ENCODE results near the gene CBX7. TPM values are rescaled to one million over a fixed set of nuclear protein-coding genes. Genes with fewer than 3 reads are reported as not detected.

Gene CBX7
- total RNA-seq, 1 donor from 2014 or later = 0.71 TPM

DNA sequence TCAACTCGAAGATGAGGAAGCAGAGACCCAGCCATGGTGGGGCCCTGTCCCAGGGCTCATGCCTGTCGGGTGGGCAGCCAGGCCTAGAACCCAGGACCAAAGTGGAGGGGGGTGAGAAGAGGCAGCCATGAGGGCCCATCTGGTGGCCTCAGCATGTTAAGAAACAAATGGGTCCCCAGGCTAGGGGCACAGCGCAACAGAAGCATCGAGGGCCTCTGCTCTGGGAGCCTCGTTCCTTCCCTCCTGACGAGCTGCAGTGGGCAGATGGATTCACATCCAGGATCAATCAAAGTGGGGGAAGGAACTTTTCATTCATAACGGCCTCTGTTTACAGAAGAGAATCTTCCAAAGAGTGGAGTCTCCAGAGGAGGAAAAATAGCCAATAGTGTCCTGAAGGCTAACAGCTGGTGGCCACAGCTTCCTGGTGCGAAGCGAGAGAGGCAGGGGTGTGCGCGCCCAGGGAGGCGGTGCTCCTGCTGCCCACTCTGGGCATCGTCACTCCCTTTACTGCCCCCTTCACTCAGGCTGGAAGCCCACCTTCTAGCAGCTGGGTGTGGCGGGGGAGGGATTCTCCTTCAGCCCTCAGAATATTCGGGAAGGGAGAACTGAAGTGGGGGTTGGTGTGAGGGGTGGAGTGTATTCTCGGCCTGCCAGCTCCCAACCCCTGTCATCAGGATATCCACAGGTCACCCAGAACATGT, 4.3 kb downstream of the CBX7 start:
- H3K9ac ChIP-seq = no peak overlapping the region
- H3K9me3 ChIP-seq (ENCODE audit: low read depth) = no peaks in the 10 kb centered on the region
- H3K27ac Mint-ChIP-seq = no peak overlapping the region
- H3K27ac ChIP-seq = no peak overlapping the region
- peaks cover 15% of the 10 kb centered on the region for H3K27me3 Mint-ChIP-seq (ENCODE audit: insufficient read depth, low read depth)
- H3F3A ChIP-seq (ENCODE audit: low read depth) = peaks cover 53% of the 10 kb centered on the region
- H3K9me3 Mint-ChIP-seq = no peaks in the 10 kb centered on the region
- no peak overlapping the region for H3K4me3 Mint-ChIP-seq
- H3K4me3 ChIP-seq = no peak overlapping the region
- peaks cover 35% of the 10 kb centered on the region for H3K27me3 ChIP-seq
- DNase-seq (ENCODE audit: low spot score) = no peak
- no peaks in the 10 kb centered on the region for H3K36me3 Mint-ChIP-seq
- no peak overlapping the region for H2AFZ ChIP-seq (replicated peaks)
- peaks cover 28% of the 10 kb centered on the region for H3K4me1 Mint-ChIP-seq
- no peaks in the 10 kb centered on the region for H3K79me2 ChIP-seq (ENCODE audit: low read depth)
- no peak overlapping the region for H3K4me2 ChIP-seq
- peaks cover 3% of the 10 kb centered on the region for H4K20me1 ChIP-seq (ENCODE audit: low read depth)
- TF ChIP-seq EZH2phosphoT487 (IDR thresholded peaks at IDR 0.05) = no peak
- TF ChIP-seq EZH2 (IDR thresholded peaks at IDR 0.05) = no peak
- TF ChIP-seq CTCF (IDR thresholded peaks at IDR 0.05) = no peak
- peaks cover 10% of the 10 kb centered on the region for H3K4me1 ChIP-seq
- no peaks in the 10 kb centered on the region for H3K36me3 ChIP-seq

GRCh38 chr22:39147335-39148025, 5.0 kb downstream of the CBX7 start:
- Histone ChIP-seq H3K9ac (no peak overlapping the region), H3K9me3 (ENCODE audit: low read depth) (no peaks in the 10 kb centered on the region), H3K36me3 (no peaks in the 10 kb centered on the region), H2AFZ (replicated peaks) (no peak overlapping the region), H4K20me1 (ENCODE audit: low read depth) (peaks cover 3% of the 10 kb centered on the region), H3K27ac (no peak overlapping the region), H3K4me2 (no peak overlapping the region), H3K4me3 (no peak overlapping the region), H3K79me2 (ENCODE audit: low read depth) (no peaks in the 10 kb centered on the region), H3K4me1 (peaks cover 10% of the 10 kb centered on the region), H3F3A (ENCODE audit: low read depth) (peaks cover 53% of the 10 kb centered on the region), H3K27me3 (peaks cover 30% of the 10 kb centered on the region)
- H3K9me3 Mint-ChIP-seq = no peaks in the 10 kb centered on the region
- H3K4me3 Mint-ChIP-seq = no peak overlapping the region
- no peak overlapping the region for H3K27ac Mint-ChIP-seq
- no peaks in the 10 kb centered on the region for H3K36me3 Mint-ChIP-seq
- no peak for DNase-seq (ENCODE audit: low spot score)
- H3K4me1 Mint-ChIP-seq = peaks cover 28% of the 10 kb centered on the region
- TF ChIP-seq EZH2phosphoT487 (IDR thresholded peaks at IDR 0.05) (no peak), CTCF (IDR thresholded peaks at IDR 0.05) (no peak), EZH2 (IDR thresholded peaks at IDR 0.05) (no peak)
- H3K27me3 Mint-ChIP-seq (ENCODE audit: insufficient read depth, low read depth) = peaks cover 13% of the 10 kb centered on the region

- peak overlapping the region; percentile 84 for H3K4me3 Mint-ChIP-seq
- peaks cover 28% of the 10 kb centered on the region for H3K4me1 Mint-ChIP-seq
- no peaks in the 10 kb centered on the region for H3K36me3 ChIP-seq
- H3K27me3 Mint-ChIP-seq (ENCODE audit: insufficient read depth, low read depth) = peaks cover 13% of the 10 kb centered on the region
- H3K9me3 ChIP-seq (ENCODE audit: low read depth) = no peaks in the 10 kb centered on the region
- H3K27ac ChIP-seq = no peak overlapping the region
- no peak for DNase-seq (ENCODE audit: low spot score)
- H3K9ac ChIP-seq = no peak overlapping the region
- no peaks in the 10 kb centered on the region for H3K9me3 Mint-ChIP-seq
- no peak overlapping the region for H3K27ac Mint-ChIP-seq
- peaks cover 47% of the 10 kb centered on the region for H3F3A ChIP-seq (ENCODE audit: low read depth)
- H3K4me1 ChIP-seq = peaks cover 6% of the 10 kb centered on the region
- no peaks in the 10 kb centered on the region for H3K79me2 ChIP-seq (ENCODE audit: low read depth)
- peak overlapping the region; percentile 96 for H3K4me3 ChIP-seq
- no peak for TF ChIP-seq CTCF (IDR thresholded peaks at IDR 0.05)
- TF ChIP-seq EZH2 (IDR thresholded peaks at IDR 0.05) = no peak
- no peak for TF ChIP-seq EZH2phosphoT487 (IDR thresholded peaks at IDR 0.05)
- H4K20me1 ChIP-seq (ENCODE audit: low read depth) = peaks cover 3% of the 10 kb centered on the region
- H3K27me3 ChIP-seq = peaks cover 23% of the 10 kb centered on the region
- peak overlapping the region; percentile 91 for H3K4me2 ChIP-seq
- no peak overlapping the region for H2AFZ ChIP-seq (replicated peaks)
- no peaks in the 10 kb centered on the region for H3K36me3 Mint-ChIP-seq
These were observed 6.0 kb downstream of the CBX7 start for GRCh38 chr22:39146256-39147101.

Measured in neural progenitor cell (in vitro differentiated cells).